HG02870 (cell line): Measurements from ENCODE around the gene CAMKMT.
"Not testable (repeated sequence)": the region's sequence is repeated elsewhere in the genome, so short reads cannot be mapped to it uniquely, and the experiment has no call there.

Experiments
- ATAC-seq: cut with Tn5 transposase; IDR thresholded peaks from one replicate; pipeline ENCODE4 v1.9.1; 2021; ENCODE audit warnings: mild to moderate bottlenecking, moderate library complexity; ENCODE audit not compliant: unreplicated experiment

CAMKMT gene

GRCh38 chr2:44580875-44581515 is 219.2 kb downstream of the CAMKMT start:
- ATAC-seq, result no peak

- no peak for ATAC-seq
Observed at GRCh38 chr2:44582363-44583008, 220.7 kb downstream of the CAMKMT start.

- not testable (repeated sequence) for ATAC-seq
Observed at GRCh38 chr2:44595615-44596014, 233.9 kb downstream of the CAMKMT start.

- no peak for ATAC-seq
Observed at GRCh38 chr2:44596537-44597320, 235.0 kb downstream of the CAMKMT start.

GRCh38 chr2:44598330-44599119 is 236.8 kb downstream of the CAMKMT start:
- ATAC-seq, result no peak

- no peak for ATAC-seq
Observed at GRCh38 chr2:44599130-44599529, 237.4 kb downstream of the CAMKMT start.

GRCh38 chr2:44602446-44602845 is 240.7 kb downstream of the CAMKMT start:
- no peak for ATAC-seq

GRCh38 chr2:44605511-44605910 is 243.8 kb downstream of the CAMKMT start:
- ATAC-seq, result no peak

GRCh38 chr2:44612276-44612675 is 250.5 kb downstream of the CAMKMT start:
- no peak for ATAC-seq

GRCh38 chr2:44614940-44615339 is 253.2 kb downstream of the CAMKMT start:
- no peak for ATAC-seq

- no peak for ATAC-seq
Observed at GRCh38 chr2:44615950-44616518, 254.3 kb downstream of the CAMKMT start.

- ATAC-seq, result peak; percentile 82
Observed at GRCh38 chr2:44616667-44617155, 255.0 kb downstream of the CAMKMT start.

GRCh38 chr2:44618251-44619023 is 256.7 kb downstream of the CAMKMT start:
- no peak for ATAC-seq

- ATAC-seq, result no peak
Observed at GRCh38 chr2:44620189-44620990, 258.6 kb downstream of the CAMKMT start.

GRCh38 chr2:44623622-44624351 is 262.0 kb downstream of the CAMKMT start:
- no peak for ATAC-seq

GRCh38 chr2:44628297-44628696 is 266.6 kb downstream of the CAMKMT start:
- ATAC-seq, result no peak

- no peak for ATAC-seq
Observed at GRCh38 chr2:44632931-44633689, 271.4 kb downstream of the CAMKMT start.

- ATAC-seq, result no peak
Observed at GRCh38 chr2:44635725-44636124, 274.0 kb downstream of the CAMKMT start.
